ENCODE results near the gene ZDHHC5.

The ZDHHC5 gene

GRCh38 chr11:57662893-57663292, 5.0 kb upstream of the ZDHHC5 start:
- Histone ChIP-seq H3K27ac (ENCODE audit: low read depth, low read length) (no peak overlapping the region), H3K4me3 (ENCODE audit: low read depth, low read length) (no peak overlapping the region), H3K36me3 (ENCODE audit: control insufficient read depth in 1 of 2, insufficient read depth in 2 of 2, low read length in 2 of 2) (peaks cover 17 to 21% of the 10 kb centered on the region in 2 experiments), H3K4ac (ENCODE audit: low read depth, low read length) (no peak overlapping the region), H3K79me1 (ENCODE audit: low read length) (peaks cover 8% of the 10 kb centered on the region), H4K12ac (ENCODE audit: low read depth, low read length) (no peak overlapping the region), H3K79me2 (ENCODE audit: control insufficient read depth, insufficient read depth, low read length, poor library complexity) (peaks cover 5% of the 10 kb centered on the region), H3K4me1 (ENCODE audit: control insufficient read depth in 1 of 2, insufficient read depth in 2 of 2, low read length in 2 of 2) (no peaks in the 10 kb centered on the region), H2BK120ac (ENCODE audit: insufficient read depth, low read length, poor library complexity) (no peak overlapping the region), H4K91ac (ENCODE audit: low read depth, low read length) (no peak overlapping the region), H2BK5ac (ENCODE audit: low read depth, low read length, poor library complexity) (no peak overlapping the region), H3K9me3 (ENCODE audit: insufficient read depth, low read depth, low read length) (no peaks in the 10 kb centered on the region), H3K4me2 (ENCODE audit: low read length) (no peak overlapping the region), H3K18ac (ENCODE audit: low read length) (no peak overlapping the region), H2AK5ac (ENCODE audit: low read length) (no peak overlapping the region), H2AFZ (ENCODE audit: insufficient read depth, low read length, poor library complexity) (no peak overlapping the region), H3K27me3 (ENCODE audit: insufficient read depth, low read length) (no peaks in the 10 kb centered on the region), H3K9ac (ENCODE audit: low read length) (no peak overlapping the region), H3K23ac (ENCODE audit: low read length) (no peak overlapping the region), H2BK12ac (ENCODE audit: low read length) (no peak overlapping the region), H4K8ac (ENCODE audit: low read depth, low read length) (no peak overlapping the region), H3K14ac (ENCODE audit: low read length) (no peak overlapping the region)
- peak; percentile 62 to 77 for DNase-seq
- WGBS (ENCODE audit: extremely low coverage, insufficient coverage, insufficient read length), result no CpG with 5 or more reads among the region's 4 CpGs

GRCh38 chr11:57663975-57664374, 3.9 kb upstream of the ZDHHC5 start:
- no CpG with 5 or more reads among the region's 9 CpGs for WGBS (ENCODE audit: extremely low coverage, insufficient coverage, insufficient read length)
- Histone ChIP-seq H3K79me1 (ENCODE audit: low read length) (peaks cover 16% of the 10 kb centered on the region), H3K4me3 (ENCODE audit: low read depth, low read length) (no peak overlapping the region), H2AK5ac (ENCODE audit: low read length) (no peak overlapping the region), H3K9me3 (ENCODE audit: insufficient read depth, low read depth, low read length) (no peaks in the 10 kb centered on the region), H3K27me3 (ENCODE audit: insufficient read depth, low read length) (no peaks in the 10 kb centered on the region), H2BK12ac (ENCODE audit: low read length) (no peak overlapping the region), H3K27ac (ENCODE audit: low read depth, low read length) (no peak overlapping the region), H3K4me1 (ENCODE audit: control insufficient read depth in 1 of 2, insufficient read depth in 2 of 2, low read length in 2 of 2) (no peaks in the 10 kb centered on the region), H3K18ac (ENCODE audit: low read length) (no peak overlapping the region), H3K9ac (ENCODE audit: low read length) (no peak overlapping the region), H3K14ac (ENCODE audit: low read length) (no peak overlapping the region), H3K79me2 (ENCODE audit: control insufficient read depth, insufficient read depth, low read length, poor library complexity) (peaks cover 13% of the 10 kb centered on the region), H4K8ac (ENCODE audit: low read depth, low read length) (no peak overlapping the region), H4K91ac (ENCODE audit: low read depth, low read length) (no peak overlapping the region), H4K12ac (ENCODE audit: low read depth, low read length) (no peak overlapping the region), H3K23ac (ENCODE audit: low read length) (no peak overlapping the region), H3K4me2 (ENCODE audit: low read length) (no peak overlapping the region), H2AFZ (ENCODE audit: insufficient read depth, low read length, poor library complexity) (no peak overlapping the region), H3K36me3 (ENCODE audit: control insufficient read depth in 1 of 2, insufficient read depth in 2 of 2, low read length in 2 of 2) (peaks cover 17 to 21% of the 10 kb centered on the region in 2 experiments), H3K4ac (ENCODE audit: low read depth, low read length) (no peak overlapping the region), H2BK5ac (ENCODE audit: low read depth, low read length, poor library complexity) (no peak overlapping the region), H2BK120ac (ENCODE audit: insufficient read depth, low read length, poor library complexity) (no peak overlapping the region)
- no peak for DNase-seq

GRCh38 chr11:57667117-57667735, 688 bp upstream of the ZDHHC5 start:
- Histone ChIP-seq H2BK12ac (ENCODE audit: low read length) (no peak overlapping the region), H3K36me3 (ENCODE audit: control insufficient read depth in 1 of 2, insufficient read depth in 2 of 2, low read length in 2 of 2) (peaks cover 0 to 1% of the 10 kb centered on the region in 2 experiments), H2AFZ (ENCODE audit: insufficient read depth, low read length, poor library complexity) (peak overlapping the region; percentile 68), H3K79me1 (ENCODE audit: low read length) (peaks cover 19% of the 10 kb centered on the region), H4K12ac (ENCODE audit: low read depth, low read length) (peak overlapping the region; percentile 72), H2BK5ac (ENCODE audit: low read depth, low read length, poor library complexity) (peak overlapping the region; percentile 88), H3K4me1 (ENCODE audit: control insufficient read depth in 1 of 2, insufficient read depth in 2 of 2, low read length in 2 of 2) (peaks cover 2 to 4% of the 10 kb centered on the region in 2 experiments), H3K79me2 (ENCODE audit: control insufficient read depth, insufficient read depth, low read length, poor library complexity) (peaks cover 19% of the 10 kb centered on the region), H3K4me2 (ENCODE audit: low read length) (peak overlapping the region; percentile 92), H3K18ac (ENCODE audit: low read length) (peak overlapping the region; percentile 76), H3K9me3 (ENCODE audit: insufficient read depth, low read depth, low read length) (no peaks in the 10 kb centered on the region), H2AK5ac (ENCODE audit: low read length) (no peak overlapping the region), H4K8ac (ENCODE audit: low read depth, low read length) (peak overlapping the region; percentile 91), H3K23ac (ENCODE audit: low read length) (no peak overlapping the region), H2BK120ac (ENCODE audit: insufficient read depth, low read length, poor library complexity) (peak overlapping the region; percentile 56), H3K4me3 (ENCODE audit: low read depth, low read length) (peak overlapping the region; percentile 71), H3K27me3 (ENCODE audit: insufficient read depth, low read length) (no peaks in the 10 kb centered on the region), H3K9ac (ENCODE audit: low read length) (peak overlapping the region; percentile 95), H3K27ac (ENCODE audit: low read depth, low read length) (peak overlapping the region; percentile 88), H3K4ac (ENCODE audit: low read depth, low read length) (peak overlapping the region; percentile 46), H4K91ac (ENCODE audit: low read depth, low read length) (peak overlapping the region; percentile 65), H3K14ac (ENCODE audit: low read length) (peak overlapping the region; percentile 86)
- DNase-seq, result peak; percentile 96 to 99
- WGBS (ENCODE audit: extremely low coverage, insufficient coverage, insufficient read length), result no CpG with 5 or more reads among the region's 29 CpGs

- H3K9ac ChIP-seq (ENCODE audit: low read length), result peak overlapping the region; percentile 98
- H3K27me3 ChIP-seq (ENCODE audit: insufficient read depth, low read length), result no peaks in the 10 kb centered on the region
- peak overlapping the region; percentile 95 for H4K8ac ChIP-seq (ENCODE audit: low read depth, low read length)
- DNase-seq, result peak in 1 of 2 donors; percentile 47
- peaks cover 4 to 12% of the 10 kb centered on the region in 2 experiments for H3K36me3 ChIP-seq (ENCODE audit: control insufficient read depth in 1 of 2, insufficient read depth in 2 of 2, low read length in 2 of 2)
- peak overlapping the region; percentile 93 for H3K27ac ChIP-seq (ENCODE audit: low read depth, low read length)
- peak overlapping the region; percentile 73 for H3K4me2 ChIP-seq (ENCODE audit: low read length)
- H3K4me1 ChIP-seq (ENCODE audit: control insufficient read depth in 1 of 2, insufficient read depth in 2 of 2, low read length in 2 of 2), result peaks cover 4% of the 10 kb centered on the region in 2 experiments
- no peak overlapping the region for H3K23ac ChIP-seq (ENCODE audit: low read length)
- no peak overlapping the region for H2AK5ac ChIP-seq (ENCODE audit: low read length)
- no peak overlapping the region for H2BK12ac ChIP-seq (ENCODE audit: low read length)
- WGBS (ENCODE audit: extremely low coverage, insufficient coverage, insufficient read length), result no CpG with 5 or more reads among the region's 31 CpGs
- H2BK120ac ChIP-seq (ENCODE audit: insufficient read depth, low read length, poor library complexity), result peak overlapping the region; percentile 66
- peaks cover 19% of the 10 kb centered on the region for H3K79me1 ChIP-seq (ENCODE audit: low read length)
- H3K4ac ChIP-seq (ENCODE audit: low read depth, low read length), result peak overlapping the region; percentile 22
- H4K91ac ChIP-seq (ENCODE audit: low read depth, low read length), result peak overlapping the region; percentile 85
- H3K79me2 ChIP-seq (ENCODE audit: control insufficient read depth, insufficient read depth, low read length, poor library complexity), result peaks cover 21% of the 10 kb centered on the region
- H3K9me3 ChIP-seq (ENCODE audit: insufficient read depth, low read depth, low read length), result no peaks in the 10 kb centered on the region
- H2AFZ ChIP-seq (ENCODE audit: insufficient read depth, low read length, poor library complexity), result peak overlapping the region; percentile 74
- peak overlapping the region; percentile 85 for H4K12ac ChIP-seq (ENCODE audit: low read depth, low read length)
- H3K4me3 ChIP-seq (ENCODE audit: low read depth, low read length), result peak overlapping the region; percentile 95
- peak overlapping the region; percentile 66 for H2BK5ac ChIP-seq (ENCODE audit: low read depth, low read length, poor library complexity)
- peak overlapping the region; percentile 92 for H3K18ac ChIP-seq (ENCODE audit: low read length)
- H3K14ac ChIP-seq (ENCODE audit: low read length), result peak overlapping the region; percentile 87
Measured at GRCh38 chr11:57668434-57668782, 494 bp downstream of the ZDHHC5 start.
